Activated gamma-delta T cell treated with anti-CD3 and anti-CD28 coated beads, Interleukin-2, amount 50 U/mL, for 16 hours (primary cell): ENCODE measurements around the gene FOXC1.

Source experiments
- DNase-seq: peaks from one replicate; pipeline ENCODE4 v3.0.0-alpha.2; 2020; ENCODE audit warnings: low read depth

FOXC1 gene

GRCh38 chr6:1609648-1610496 is at the start of gene FOXC1:
Gene FOXC1, plus strand, starts transcription at chr6:1609915. Its CDS starts 531 bp downstream, at chr6:1610446.
- no peak for DNase-seq

DNA sequence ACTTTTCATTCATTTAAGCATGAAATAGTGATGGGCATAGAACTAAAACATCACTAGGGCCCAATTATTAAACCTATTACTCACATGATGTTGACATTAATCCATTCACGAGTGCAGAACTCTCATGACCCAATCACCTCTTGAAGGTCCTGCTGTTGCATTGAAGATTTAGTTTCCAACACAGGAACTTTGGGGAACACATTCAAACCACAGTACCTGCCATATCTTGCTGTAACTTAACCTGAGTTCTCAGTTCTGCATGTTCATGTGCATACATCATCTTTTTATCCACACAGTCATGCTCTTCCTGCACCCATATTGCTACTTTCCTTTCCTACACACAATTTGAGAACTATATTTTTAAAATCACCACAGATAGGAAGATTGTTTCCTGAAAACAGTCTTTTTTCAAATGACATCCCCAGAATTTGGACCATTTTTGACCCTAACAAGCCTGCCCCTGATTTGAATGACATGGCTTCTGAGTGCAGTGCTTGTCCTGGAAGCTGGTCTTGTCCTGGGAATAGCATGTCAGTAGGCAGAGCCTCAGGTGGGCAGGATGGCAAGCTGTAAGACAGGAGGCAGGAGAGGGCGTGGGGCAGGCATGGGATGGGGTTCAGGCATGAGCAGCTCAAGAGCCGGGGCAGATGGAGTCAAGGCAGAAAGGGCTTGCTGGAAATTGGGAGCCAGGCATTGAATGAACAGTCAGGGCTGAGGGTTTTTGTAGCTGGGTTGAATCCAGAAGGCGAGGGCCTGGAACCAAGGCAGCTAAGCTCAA is 49.2 kb upstream of the FOXC1 start:
- no peak for DNase-seq

DNA sequence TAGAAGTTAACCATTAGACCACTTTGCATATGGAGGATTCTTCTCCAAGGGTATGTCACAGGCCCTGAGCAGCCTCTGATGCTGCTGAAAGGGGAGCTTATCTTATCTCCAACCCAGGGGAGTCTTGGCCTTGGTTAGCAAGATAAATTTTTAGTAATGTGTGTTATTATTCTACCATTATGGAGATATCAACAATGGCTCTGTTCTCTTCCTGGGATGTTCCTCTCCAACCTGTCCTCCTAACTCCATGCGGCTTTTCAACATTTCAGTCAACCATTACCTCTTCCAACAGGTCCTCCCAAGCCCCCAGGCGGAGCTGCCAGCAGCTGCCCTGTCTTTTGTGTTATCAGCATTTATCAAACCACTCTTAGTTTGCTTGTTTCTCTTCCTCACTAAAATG is 48.4 kb upstream of the FOXC1 start:
- DNase-seq: no peak

DNA sequence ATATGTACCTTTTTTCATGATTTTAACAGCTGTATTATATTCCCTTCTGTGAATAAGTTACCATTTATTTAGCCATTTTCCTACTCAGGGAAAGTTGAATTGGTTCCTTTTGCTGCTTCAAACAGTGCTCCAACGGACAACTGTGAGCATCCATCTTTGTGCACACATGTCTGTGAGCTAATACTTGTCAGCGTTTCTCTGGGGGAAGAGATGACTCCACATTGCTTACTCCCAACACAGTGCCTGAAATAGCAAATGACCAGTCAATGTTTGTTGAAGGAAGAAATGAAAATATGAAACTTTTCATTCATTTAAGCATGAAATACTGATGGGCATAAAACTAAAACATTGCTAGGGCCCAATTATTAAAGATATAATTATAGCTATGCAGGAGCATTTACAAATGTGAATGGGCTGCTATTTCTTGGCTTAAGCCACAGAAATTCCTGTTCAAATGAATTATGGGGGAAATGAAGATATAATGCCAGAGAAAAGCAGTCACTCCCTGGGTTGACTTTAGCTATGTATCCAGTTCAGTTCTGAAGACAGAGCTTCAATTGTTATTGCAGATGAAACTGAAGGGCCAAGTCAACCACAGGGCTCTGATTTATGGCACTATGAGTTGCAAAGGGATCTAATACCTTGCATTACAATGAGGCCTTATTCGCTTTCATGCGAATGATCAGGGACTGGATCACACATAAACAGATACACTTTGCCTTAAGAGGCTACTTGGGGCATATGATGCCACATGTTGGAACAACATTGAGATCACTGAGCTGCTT is 47.4 kb upstream of the FOXC1 start:
- DNase-seq: no peak

DNA sequence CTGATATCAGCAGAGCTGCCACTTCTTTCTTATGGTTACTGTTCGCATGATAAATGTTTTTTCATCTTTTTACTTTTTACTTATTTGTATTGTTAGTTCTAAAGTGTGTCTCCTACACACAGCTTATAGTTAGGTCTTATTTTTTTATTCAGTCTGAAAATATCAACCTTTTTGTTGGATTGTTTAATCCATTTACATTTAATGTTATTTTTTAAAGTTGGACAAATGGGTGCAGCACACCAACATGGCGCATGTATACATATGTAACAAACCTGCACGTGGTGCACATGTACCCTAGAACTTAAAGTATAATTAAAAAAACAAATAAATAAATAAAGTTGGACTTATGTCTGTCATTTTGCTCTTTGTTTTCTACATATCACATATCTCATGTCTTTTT is 40.3 kb upstream of the FOXC1 start:
- DNase-seq: no peak

DNA sequence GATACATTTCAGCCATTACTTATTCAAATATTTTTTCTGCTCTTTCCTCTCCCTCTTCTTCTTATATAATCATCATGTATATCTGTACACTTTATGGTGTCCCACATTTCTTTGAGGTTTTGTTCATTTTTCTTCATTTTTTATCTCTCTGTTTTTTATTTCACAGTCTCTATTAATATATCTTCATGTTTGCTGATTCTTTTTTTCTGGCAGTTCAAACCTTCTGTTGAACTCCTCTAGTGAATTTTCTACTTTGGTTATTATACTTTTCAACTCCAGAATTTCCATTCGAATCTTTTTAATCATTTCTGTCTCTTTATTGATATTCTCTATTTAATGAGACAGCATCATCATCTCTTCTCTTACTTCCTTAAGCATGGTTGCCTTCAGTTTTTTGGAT is 38.9 kb upstream of the FOXC1 start:
- no peak for DNase-seq

GRCh38 chr6:1572892-1573291 is 36.8 kb upstream of the FOXC1 start:
- no peak for DNase-seq

DNA sequence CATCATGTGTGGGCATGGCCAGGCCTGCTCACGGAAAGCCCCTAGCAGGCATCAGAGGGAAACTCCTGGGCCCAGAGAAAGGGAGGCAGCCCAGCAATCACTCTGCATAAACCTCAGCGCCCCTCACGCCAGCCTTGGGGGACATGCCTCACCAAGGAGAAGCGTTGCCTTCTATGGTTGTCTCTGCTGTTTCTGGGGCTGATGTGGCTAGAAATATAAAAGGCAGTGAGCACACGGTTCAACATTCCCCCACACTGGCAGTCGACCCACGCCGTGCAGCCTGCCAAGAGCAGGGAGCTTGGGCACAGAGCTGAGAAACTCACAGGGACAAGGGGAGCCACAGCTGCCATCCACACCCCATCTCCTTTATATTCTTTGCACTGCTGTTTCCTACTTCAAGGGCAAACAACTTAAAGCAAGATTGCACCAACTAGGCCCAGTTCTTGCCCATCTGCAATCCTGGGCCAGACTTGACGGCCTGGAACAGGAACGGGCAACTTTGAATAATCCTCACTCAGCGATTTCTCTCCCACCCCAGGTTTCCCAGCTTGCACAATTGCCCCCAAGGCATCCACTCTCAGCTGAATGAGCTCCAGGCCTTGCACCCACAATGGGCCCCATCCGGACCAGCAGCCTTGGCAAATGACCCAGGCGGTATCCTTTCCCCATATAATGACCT is 35.5 kb upstream of the FOXC1 start:
- DNase-seq: no peak

DNA sequence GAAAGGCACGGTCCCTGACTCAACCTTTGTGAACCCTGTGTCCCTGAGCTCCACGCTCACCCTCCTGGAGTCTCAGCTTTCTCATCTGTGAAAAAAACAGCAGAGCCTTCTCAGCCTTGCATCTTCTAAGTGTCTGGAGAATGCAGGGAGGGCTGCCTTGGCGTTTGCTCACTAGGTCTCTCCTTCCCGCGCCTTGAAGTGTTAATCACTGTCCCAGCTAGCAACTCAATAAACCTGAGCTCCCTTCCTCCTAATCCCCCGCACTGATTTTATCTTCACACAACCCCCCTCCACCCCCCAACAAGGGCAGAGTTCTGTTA is 34.9 kb upstream of the FOXC1 start:
- DNase-seq: no peak

GRCh38 chr6:1575210-1576041 is 34.3 kb upstream of the FOXC1 start:
- DNase-seq: no peak

GRCh38 chr6:1576166-1576565 is 33.5 kb upstream of the FOXC1 start:
- DNase-seq: no peak

DNA sequence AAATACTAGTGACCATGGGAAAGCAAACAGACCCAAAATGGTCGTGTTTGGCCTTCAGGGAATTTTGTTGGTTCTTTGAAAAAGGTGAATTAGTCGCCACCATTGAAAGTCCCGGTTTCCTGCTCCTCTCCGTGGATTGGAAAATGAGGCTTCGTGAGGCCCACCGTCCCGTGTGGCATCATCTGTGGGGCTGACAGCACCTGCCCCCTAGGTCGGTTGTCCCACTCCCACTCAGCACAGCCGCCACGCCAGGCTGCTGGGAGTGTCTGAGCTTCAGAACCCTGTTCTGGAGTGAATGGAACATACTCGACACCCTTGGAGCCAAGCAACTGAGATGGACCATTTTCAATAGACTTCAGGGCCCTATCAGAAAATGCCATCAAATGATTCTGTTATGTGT is 33.0 kb upstream of the FOXC1 start:
- DNase-seq: no peak

- DNase-seq: no peak
These were observed 32.5 kb upstream of the FOXC1 start for GRCh38 chr6:1577146-1577680.

- no peak for DNase-seq
These were observed 31.6 kb upstream of the FOXC1 start for GRCh38 chr6:1577896-1578745.

DNA sequence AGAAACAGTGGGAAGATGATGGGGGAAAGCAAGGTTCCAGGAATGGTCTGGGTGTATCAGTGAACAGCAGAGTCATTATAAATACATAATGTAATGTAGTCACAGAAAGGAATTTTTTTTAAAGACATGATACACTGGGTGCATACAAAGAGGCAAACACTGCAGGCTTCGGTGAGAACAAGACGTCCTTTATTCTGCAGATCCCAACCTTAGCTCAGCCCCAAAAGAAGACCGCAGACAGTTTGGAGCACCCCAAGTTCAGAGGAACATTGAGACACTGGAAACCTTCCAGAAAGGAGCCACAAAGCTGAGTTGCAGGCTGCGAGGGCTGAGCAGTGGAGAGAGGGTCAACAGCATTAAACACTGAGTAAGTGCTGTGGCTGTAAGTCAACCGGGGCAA is 30.6 kb upstream of the FOXC1 start:
- no peak for DNase-seq

- no peak for DNase-seq
These were observed 29.6 kb upstream of the FOXC1 start for GRCh38 chr6:1580109-1580508.

DNA sequence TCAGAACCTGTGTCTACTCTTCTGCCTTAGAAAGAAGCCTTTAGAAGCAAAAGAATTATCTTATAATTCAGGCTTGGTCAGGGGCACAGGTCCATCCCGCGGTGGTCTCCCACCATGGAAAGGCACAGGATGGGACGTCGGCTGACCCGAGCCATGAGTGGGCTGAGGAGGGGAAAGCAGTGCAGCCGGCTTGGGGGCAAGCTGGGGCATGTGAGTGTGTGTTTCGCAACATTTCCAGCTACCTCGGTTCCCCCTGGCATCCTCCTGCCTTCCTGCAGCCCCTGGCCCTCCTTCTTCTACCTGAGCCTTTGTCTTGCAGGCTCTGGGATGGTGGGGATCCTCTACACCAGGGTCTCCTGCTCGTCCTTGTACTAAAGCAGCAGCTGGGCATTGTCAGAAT is 29.1 kb upstream of the FOXC1 start:
- no peak for DNase-seq

- DNase-seq: no peak
These were observed 28.4 kb upstream of the FOXC1 start for GRCh38 chr6:1581120-1581991.

DNA sequence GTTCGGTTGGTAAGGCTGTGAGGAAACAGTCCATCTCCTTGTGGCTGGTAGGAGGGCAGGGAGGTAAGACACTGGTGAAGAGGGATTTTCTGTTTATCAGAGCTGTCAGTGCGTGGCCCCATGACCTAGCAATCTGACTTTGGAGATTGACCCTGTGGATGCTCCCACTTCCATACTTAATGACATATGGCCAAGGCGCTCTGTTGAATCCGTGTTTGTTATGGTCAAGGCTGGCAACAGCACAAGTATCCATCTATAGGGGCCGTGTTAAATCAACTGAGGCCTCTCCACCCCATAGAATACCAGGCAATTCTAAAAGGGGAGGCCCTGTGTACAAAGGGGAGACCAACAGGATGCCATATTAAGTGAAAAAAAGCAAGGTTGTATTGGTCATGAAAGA is 25.6 kb upstream of the FOXC1 start:
- DNase-seq: no peak
